D341Med (cell line): ENCODE measurements around the gene PCSK9.

ENCODE experiments used
- DNase-seq: peaks from one replicate; pipeline ENCODE4 v3.0.0; 2012; ENCODE audit warnings: low spot score

Gene PCSK9

DNA sequence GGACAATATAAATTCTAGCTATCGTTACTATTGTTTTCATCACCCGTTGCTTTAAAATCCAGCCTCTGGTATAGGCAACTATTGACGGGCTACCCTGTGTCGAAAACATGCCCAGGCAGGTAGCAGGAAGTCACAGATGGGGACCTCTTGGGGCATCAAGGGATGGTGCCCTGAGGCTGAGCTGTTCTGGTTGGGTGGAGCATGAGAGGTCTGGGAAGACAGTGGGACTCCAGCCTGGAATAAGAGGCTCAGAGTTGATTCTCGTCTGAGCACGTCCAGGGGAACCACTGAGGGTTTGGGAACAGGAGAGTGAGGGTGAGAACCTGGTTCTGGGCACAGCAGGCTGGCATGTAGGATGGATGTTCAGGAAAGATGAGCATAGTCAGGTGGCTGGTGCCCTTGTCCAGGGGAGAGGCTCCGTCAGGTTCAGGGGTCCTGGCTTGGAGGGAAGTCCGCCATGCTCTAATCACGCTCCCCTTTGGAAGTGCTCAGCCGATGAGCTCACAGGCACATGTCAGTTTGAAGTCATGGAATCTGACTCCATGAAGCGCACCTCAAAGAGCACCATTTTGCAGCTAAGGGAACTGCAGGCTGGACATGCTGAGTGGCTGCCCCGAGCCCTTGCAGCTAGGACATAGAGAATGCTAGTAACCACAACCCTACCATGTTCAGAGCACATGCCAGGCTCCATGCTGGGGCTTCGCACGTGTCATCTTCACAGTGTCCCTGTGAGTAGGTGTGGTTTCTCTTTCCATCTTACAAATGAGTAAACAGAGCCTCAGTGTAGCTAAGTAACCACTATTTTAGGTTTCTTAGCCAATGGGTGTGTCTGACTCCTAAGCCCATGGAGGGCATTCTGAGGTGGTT is 21.0 kb downstream of the PCSK9 start:
- no peak for DNase-seq

GRCh38 chr1:55061000-55061705 is 21.8 kb downstream of the PCSK9 start:
- no peak for DNase-seq

DNA sequence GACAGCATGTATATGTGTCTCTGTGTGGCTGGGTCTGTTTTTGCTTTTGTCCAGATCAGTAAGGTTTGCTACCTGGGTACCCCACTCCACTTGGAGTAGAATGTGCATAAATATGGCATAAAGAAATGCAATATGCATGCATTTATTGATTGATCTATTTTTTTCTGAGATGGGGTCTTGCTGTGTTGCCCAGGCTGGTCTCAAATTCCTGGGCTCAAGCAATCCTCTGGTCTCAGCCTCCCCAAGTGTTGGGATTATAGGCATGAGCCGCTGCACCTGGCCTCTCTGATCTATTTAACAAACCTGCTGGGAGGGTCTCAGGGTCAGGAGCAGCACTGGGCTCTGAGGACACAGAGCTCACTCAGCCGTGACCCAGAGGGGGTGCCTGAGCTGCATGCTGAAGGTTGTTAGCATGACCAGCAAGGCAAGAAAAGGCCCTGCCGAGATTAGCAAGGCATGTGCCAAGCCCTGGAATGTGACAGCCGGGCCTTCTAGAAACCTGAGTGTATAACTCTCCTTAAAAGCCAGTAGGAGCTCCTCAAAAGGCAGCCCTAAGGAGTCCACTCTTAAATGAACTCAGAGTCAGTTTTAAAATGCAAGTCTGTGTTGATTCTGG is 22.5 kb downstream of the PCSK9 start:
- no peak for DNase-seq

- peak; percentile 70 for DNase-seq
These were observed 23.6 kb downstream of the PCSK9 start for GRCh38 chr1:55062801-55063576.

DNA sequence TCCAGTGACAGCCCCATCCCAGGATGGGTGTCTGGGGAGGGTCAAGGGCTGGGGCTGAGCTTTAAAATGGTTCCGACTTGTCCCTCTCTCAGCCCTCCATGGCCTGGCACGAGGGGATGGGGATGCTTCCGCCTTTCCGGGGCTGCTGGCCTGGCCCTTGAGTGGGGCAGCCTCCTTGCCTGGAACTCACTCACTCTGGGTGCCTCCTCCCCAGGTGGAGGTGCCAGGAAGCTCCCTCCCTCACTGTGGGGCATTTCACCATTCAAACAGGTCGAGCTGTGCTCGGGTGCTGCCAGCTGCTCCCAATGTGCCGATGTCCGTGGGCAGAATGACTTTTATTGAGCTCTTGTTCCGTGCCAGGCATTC is 24.2 kb downstream of the PCSK9 start:
- no peak for DNase-seq

GRCh38 chr1:55064071-55064581 is 24.8 kb downstream of the PCSK9 start:
- peak; percentile 80 for DNase-seq

GRCh38 chr1:55064861-55065263 is 25.5 kb downstream of the PCSK9 start:
- DNase-seq = no peak

DNA sequence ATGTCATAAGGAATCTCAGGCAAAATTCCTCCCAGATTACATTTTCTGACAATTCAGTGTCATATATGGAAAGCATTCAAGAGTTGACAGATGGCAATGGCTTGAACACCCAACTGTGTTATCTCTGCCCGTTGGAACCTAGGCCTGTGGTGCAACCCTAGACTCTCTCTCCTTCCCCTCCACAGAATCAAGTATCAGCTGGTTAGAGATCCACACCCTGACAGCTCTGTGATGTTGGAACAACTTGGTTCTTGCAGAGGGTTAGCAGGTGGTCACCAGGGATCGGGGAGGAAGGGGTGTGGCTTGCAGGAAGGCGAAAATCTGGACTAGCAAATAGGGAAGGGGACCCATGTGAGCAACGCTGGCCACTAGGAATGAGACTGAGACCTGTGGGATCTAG is 26.3 kb downstream of the PCSK9 start:
- no peak for DNase-seq

DNA sequence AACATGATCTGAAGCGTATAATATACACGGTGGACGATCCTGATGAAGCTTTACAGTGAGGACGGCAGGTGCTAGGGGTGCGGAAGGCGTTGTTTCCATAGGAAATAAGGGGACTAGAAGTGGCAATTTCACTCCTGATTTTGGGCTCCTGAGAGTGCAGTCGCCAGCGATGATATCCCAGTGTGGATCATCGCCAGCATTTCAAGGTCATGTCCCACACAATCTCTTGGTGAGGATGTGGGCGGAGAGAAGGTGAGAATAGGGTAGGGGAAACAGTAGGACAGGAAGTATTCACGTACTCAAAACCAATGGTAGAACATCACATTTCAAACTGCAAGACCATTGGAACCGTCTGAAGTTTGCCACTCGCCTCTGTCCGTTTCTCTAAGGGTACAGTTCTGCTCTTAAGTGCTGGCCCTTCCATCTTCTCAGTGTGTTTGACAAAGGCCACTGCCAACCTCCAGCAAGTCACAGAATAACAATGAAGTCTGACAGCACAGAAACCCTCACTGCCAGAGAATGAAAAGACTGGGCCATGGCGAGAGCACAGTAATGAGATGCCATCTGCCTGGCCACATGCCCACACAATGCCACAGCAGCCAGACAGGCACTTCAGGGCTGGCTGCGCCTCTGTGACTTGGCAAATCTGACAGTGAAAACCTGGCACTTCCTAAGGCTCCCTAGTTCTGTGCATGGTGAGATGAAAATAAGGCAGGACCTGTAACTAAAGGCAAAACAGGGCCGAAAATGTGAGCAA is 27.9 kb downstream of the PCSK9 start:
- DNase-seq = no peak

DNA sequence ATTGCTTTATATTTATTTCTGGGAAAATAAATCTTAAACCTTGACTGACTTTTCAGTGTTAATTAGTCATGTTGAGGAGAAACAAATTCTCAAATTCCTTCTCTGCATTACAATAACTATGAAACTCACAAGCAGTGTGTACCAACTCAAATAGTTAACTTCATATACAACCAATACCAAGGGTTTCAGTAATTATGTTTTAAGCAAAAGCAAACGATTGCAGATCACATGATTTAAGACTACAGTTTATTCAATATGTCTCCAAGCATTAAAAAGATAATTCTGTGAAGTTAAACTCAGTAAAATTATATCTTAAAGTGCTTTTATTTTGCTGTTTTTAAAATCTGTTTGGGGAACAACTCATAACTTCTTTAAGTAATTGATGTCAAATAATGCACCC is 28.6 kb downstream of the PCSK9 start:
- no peak for DNase-seq

DNA sequence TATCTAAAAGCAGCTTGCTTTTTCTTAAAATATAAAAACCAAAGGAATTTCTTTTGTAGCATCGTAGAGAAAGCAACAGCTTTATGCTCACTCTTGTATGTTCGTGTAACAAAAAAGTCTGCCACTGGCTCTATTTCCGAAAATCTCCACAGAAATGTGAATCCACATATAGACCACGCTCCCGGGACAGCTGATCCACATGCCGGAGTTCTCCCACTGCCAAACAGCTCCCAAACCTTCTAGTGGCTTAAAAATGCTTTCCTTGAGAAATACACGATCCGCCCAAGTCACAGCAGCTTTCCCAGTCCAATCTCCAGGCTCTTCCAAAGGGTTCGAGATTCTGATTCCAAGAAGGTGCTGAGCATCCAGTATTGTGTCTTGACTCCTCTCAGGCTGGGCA is 29.3 kb downstream of the PCSK9 start:
- no peak for DNase-seq

GRCh38 chr1:55069280-55069679 is 29.9 kb downstream of the PCSK9 start:
- DNase-seq = no peak

- DNase-seq = peak; percentile 64
These were observed 31.2 kb downstream of the PCSK9 start for GRCh38 chr1:55070293-55071164.

DNA sequence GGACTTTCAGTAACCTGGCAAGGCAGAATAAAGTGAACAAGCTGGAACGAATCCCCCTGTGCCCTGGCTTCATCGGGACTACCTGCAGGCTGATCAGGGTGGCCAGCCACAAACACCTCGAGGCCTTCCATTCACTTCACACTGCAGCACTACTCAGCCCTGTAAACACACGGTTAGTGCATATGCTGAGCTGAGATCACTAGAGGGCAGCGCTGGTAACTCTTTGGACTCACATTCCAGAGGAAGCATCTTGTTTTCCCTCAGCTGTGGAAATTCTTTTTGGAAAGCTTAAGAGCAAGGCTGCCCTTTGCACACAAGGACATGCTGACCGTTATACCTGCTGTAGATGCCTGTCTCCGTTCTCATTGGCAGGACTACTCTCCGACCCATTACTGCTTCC is 32.1 kb downstream of the PCSK9 start:
- DNase-seq = no peak

GRCh38 chr1:55073187-55073916 is 34.0 kb downstream of the PCSK9 start:
- DNase-seq = no peak

DNA sequence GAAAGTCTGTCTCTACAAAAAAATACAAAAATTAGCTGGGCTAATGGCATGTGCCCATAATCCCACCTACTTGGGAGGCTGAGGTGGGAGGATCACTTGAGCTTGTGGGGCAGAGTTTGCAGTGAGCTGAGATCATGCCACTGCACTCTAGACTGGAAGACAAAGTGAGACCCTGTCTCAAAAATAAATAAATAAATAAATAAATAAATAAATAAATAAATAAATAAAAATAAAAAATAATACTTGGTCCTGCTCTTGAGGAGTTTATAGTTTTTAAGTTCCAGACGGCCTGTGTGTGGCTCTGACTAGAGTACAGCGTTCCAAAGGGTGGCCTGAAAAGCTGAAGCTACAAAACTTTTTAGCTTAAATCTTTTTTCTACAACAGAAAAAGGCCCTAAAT is 35.1 kb downstream of the PCSK9 start:
- no peak for DNase-seq

DNA sequence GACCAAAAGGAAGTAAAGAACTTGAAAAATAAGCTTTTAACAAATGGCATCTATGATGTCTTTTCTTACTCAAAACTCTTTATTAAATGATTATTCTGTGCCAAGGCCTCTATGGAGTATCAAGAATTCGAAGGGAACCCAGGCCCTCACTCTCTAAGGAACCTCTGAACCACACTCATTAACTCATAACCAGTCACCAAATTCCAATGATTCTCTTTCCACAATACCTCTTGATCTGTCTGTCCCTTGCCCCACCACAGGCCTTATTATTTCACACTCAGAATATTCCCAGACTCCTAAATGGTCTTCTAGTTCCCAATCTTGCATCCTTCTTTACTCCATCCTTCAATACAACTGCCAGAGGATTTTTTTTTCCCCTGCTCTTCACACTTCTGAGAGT is 37.0 kb downstream of the PCSK9 start:
- DNase-seq = no peak

GRCh38 chr1:55078470-55078869 is 39.1 kb downstream of the PCSK9 start:
- no peak for DNase-seq

DNA sequence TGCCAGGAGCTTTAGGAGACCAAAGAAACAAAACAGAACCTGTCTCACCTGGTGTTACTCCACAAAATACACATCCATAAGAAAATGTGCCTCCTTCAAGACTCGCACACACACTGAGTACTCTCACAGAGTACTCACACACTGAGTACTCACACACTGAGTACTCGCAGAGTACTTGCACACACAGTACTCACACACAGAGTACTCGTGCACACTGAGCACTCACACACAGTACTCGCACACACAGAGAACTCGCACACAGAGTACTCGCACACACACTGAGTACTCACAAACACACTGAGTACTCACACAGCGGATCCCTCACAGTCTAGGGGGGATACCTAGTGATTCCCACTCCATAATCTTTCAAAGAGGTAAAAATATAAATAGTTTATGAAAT is 40.3 kb downstream of the PCSK9 start:
- DNase-seq = no peak
